Panc1 (cell line): ENCODE data around the gene WDR11. TPM values are rescaled to one million over a fixed set of nuclear protein-coding genes. Genes with fewer than 3 reads are reported as not detected.

Experiments used
- ATAC-seq: fragments of 200-7000 bp; cut with Tn5 transposase; 2 replicates; pipeline ENCODE4 v1.9.1; 2020; ENCODE audit warnings: mild to moderate bottlenecking, moderate library complexity
- BruUV-seq: library from RNA; stranded (reverse); fragments of 400-500 nt; replicated peaks from 2 replicates; lab custom pipeline; 2021; lab: Mats Ljungman, UMichigan
- CTCF ChIA-PET: fragments of 300-600 bp; sonication (Branson Sonifier 250); formaldehyde crosslinking; loops from one replicate; lab custom pipeline; 2022; ENCODE audit warnings: antibody characterized with exemption; lab: Charles Lee
- POLR2A ChIA-PET: fragments of 300-600 bp; sonication (Branson Sonifier 250); formaldehyde crosslinking; loops from one replicate; lab custom pipeline; 2022; ENCODE audit warnings: antibody characterized with exemption; lab: Charles Lee
- DNase-seq: peaks from one replicate; pipeline ENCODE4 v3.0.0-alpha.2; 2010; ENCODE audit warnings: low read depth, low spot score
- H3K27ac ChIP-seq: 2 replicates; pipeline ENCODE4 v1.5.1; 2011; ENCODE audit warnings: mild to moderate bottlenecking, low read length, inconsistent platforms
- H3K27me3 ChIP-seq: fragments of 200-500 bp; sonication (Bioruptor generic); 2 replicates; pipeline ENCODE4 v1.6.0; 2014; ENCODE audit warnings: low read length, inconsistent platforms; ENCODE audit not compliant: control insufficient read depth, insufficient read depth
- H3K36me3 ChIP-seq: fragments of 200-500 bp; sonication (Bioruptor generic); 2 replicates; pipeline ENCODE4 v1.5.1; 2014; ENCODE audit warnings: inconsistent platforms, mild to moderate bottlenecking, low read length, moderate library complexity; ENCODE audit not compliant: control insufficient read depth, insufficient read depth
- H3K4me1 ChIP-seq: 2 replicates; pipeline ENCODE4 v1.5.1; 2011; ENCODE audit warnings: inconsistent platforms, mild to moderate bottlenecking, low read length, moderate library complexity; ENCODE audit not compliant: control insufficient read depth, insufficient read depth
- H3K4me3 ChIP-seq, 2 experiments: 2 replicates each; pipeline ENCODE4 v1.5.1; 2011 to 2012; ENCODE audit warnings: low read depth in 2 of 2, low read length in 2 of 2, mild to moderate bottlenecking in 2 of 2, inconsistent platforms in 1 of 2, moderate library complexity in 1 of 2
- H3K9me3 ChIP-seq: fragments of 200-500 bp; sonication (Bioruptor generic); 2 replicates; pipeline ENCODE4 v1.5.1; 2014; ENCODE audit warnings: low read depth, mild to moderate bottlenecking, inconsistent platforms, low read length, moderate library complexity; ENCODE audit not compliant: control insufficient read depth, insufficient read depth
- POLR2AphosphoS5 ChIP-seq: IDR thresholded peaks from 2 replicates; pipeline ENCODE4 v1.6.1; 2012; ENCODE audit warnings: mild to moderate bottlenecking, low read depth, low read length, moderate library complexity
- REST ChIP-seq, 2 experiments: IDR thresholded peaks; 2 replicates each; pipeline ENCODE4 v1.6.1; 2011 to 2012; ENCODE audit warnings: low read depth in 2 of 2, control low read depth in 1 of 2, low read length in 1 of 2, mild to moderate bottlenecking in 1 of 2, moderate library complexity in 1 of 2; ENCODE audit not compliant: insufficient read depth in 1 of 2
- SIN3A ChIP-seq: IDR thresholded peaks from 2 replicates; pipeline ENCODE4 v1.6.1; 2012; ENCODE audit warnings: low read depth, mild to moderate bottlenecking, low read length, moderate library complexity, borderline replicate concordance; ENCODE audit not compliant: insufficient read depth
- TCF7L2 ChIP-seq: IDR thresholded peaks from 2 replicates; pipeline ENCODE4 v1.6.1; 2011; ENCODE audit warnings: mild to moderate bottlenecking, low read depth, low read length, inconsistent platforms
- in situ Hi-C: cut with HindIII; loops from 2 replicates; pipeline ENCODE4 v1.10.0; 2016; ENCODE audit warnings: low sequenced_read_pairs, low pct_unique_long_range_greater_than_20kb
- intact Hi-C: fragments of 100-400 bp; cut with micrococcal nuclease; formaldehyde crosslinking; loops from one replicate; pipeline ENCODE4 v1.10.0; 2022; ENCODE audit not compliant: unreplicated experiment
- total RNA-seq: library from RNA; stranded (reverse); gene quantifications from one replicate; pipeline ENCODE4 v1.2.1, GENCODE V29; 2021; ENCODE audit not compliant: unreplicated experiment
- TF ChIP-seq, protein P1 (sequence below): fragments of 450-650 bp; IDR thresholded peaks from 2 replicates; pipeline ENCODE4 v1.5.1; 2017; ENCODE audit warnings: mild to moderate bottlenecking

Gene WDR11
- total RNA-seq, 1 experiment from 2014 or later, result 59.3 TPM

DNA sequence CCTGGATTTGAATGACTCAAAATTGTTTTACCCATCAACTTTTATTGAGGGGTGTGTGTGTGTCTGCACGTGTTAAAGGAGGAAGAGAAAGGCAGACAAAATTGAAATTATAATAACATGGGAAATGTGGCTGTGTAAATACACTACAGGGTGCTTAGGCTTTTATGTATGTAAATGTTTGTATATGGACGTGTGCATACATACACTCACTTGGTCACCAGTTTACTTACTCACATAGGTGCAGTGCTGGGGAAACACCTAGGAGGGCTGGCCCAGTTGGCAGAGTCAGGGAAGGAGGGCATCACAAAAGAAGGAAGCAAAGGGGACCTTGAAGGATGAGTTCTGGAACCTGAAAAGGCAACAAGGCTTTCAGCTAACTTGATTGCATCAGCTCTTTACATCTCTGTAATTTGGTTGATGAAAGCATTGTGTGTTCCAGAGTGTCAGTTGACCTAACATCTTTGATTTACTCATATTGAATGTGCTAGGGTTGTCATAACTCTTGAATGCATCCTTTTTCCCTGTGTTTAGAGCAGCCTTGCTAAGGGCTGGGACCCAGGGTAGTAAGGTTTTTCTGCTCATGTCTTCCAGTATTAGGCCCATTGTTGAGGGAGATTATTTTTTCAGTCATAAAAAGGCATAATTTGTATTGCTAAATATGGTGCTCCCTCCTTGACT is 10.2 kb downstream of the WDR11 start:
- H3K9me3 ChIP-seq, result no peaks in the 10 kb centered on the region
- ChIA-PET CTCF (no interaction called here), POLR2A (interaction anchor here (0.6 kb wide), 1 partner anchor 937 kb away, joined by 3 read pairs; no protein-coding TSS in a partner anchor)
- TF ChIP-seq REST (IDR thresholded peaks at IDR 0.05; ENCODE audit: insufficient read depth in 1 of 2, low read depth in 2 of 2, low read length in 1 of 2) (no peak), POLR2AphosphoS5 (no peak)
- no peak for DNase-seq
- intact Hi-C loops, result no loop called here
- H3K4me3 ChIP-seq, result no peak overlapping the region
- no peaks in the 10 kb centered on the region for H3K4me1 ChIP-seq
- H3K27me3 ChIP-seq, result no peaks in the 10 kb centered on the region
- in situ Hi-C loops, result no loop called here
- BruUV-seq, result TSS peak; percentile 8
- H3K27ac ChIP-seq, result no peak overlapping the region
- ATAC-seq, result no peak
- H3K36me3 ChIP-seq, result peaks cover 23% of the 10 kb centered on the region

- ChIA-PET CTCF (interaction anchor here (0.7 kb wide), 1 partner anchor 565 kb away, joined by 8 read pairs; no protein-coding TSS in a partner anchor), POLR2A (no interaction called here)
- ATAC-seq (no peak), DNase-seq (no peak)
- intact Hi-C loops (no loop called here), in situ Hi-C loops (no loop called here)
- no peak for TF ChIP-seq REST (IDR thresholded peaks at IDR 0.05; ENCODE audit: insufficient read depth in 1 of 2, low read depth in 2 of 2, low read length in 1 of 2)
- TF ChIP-seq TCF7L2, result no peak
- TF ChIP-seq POLR2AphosphoS5, result no peak
- TF ChIP-seq, protein P1, sequence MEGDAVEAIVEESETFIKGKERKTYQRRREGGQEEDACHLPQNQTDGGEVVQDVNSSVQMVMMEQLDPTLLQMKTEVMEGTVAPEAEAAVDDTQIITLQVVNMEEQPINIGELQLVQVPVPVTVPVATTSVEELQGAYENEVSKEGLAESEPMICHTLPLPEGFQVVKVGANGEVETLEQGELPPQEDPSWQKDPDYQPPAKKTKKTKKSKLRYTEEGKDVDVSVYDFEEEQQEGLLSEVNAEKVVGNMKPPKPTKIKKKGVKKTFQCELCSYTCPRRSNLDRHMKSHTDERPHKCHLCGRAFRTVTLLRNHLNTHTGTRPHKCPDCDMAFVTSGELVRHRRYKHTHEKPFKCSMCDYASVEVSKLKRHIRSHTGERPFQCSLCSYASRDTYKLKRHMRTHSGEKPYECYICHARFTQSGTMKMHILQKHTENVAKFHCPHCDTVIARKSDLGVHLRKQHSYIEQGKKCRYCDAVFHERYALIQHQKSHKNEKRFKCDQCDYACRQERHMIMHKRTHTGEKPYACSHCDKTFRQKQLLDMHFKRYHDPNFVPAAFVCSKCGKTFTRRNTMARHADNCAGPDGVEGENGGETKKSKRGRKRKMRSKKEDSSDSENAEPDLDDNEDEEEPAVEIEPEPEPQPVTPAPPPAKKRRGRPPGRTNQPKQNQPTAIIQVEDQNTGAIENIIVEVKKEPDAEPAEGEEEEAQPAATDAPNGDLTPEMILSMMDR, result no peak
- TF ChIP-seq SIN3A, result no peak
- no TSS peak for BruUV-seq
- no peak overlapping the region for H3K27ac ChIP-seq
- peaks cover 16% of the 10 kb centered on the region for H3K36me3 ChIP-seq
- no peaks in the 10 kb centered on the region for H3K4me1 ChIP-seq
- H3K9me3 ChIP-seq, result no peaks in the 10 kb centered on the region
- no peaks in the 10 kb centered on the region for H3K27me3 ChIP-seq
- H3K4me3 ChIP-seq, result no peak overlapping the region
These were observed 22.6 kb downstream of the WDR11 start for GRCh38 chr10:120873741-120874140.
